HEK293 (cell line): ENCODE measurements around the gene ZNF792.

Experiments
- CTCF ChIA-PET: fragments of 350-600 bp; formaldehyde crosslinking; extraction: SDS; loops from one replicate; lab custom pipeline; 2021; ENCODE audit warnings: antibody characterized with exemption; lab: Yijun Ruan, JAX
- POLR2A ChIA-PET: fragments of 300-600 bp; formaldehyde crosslinking; extraction: SDS; loops from one replicate; lab custom pipeline; 2020; ENCODE audit warnings: antibody characterized with exemption, inconsistent platforms; lab: Yijun Ruan, JAX
- H3K27ac ChIP-seq: fragments of 200-500 bp; sonication (Bioruptor generic); 2 replicates; pipeline ENCODE4 v1.5.1; 2014; ENCODE audit warnings: low read depth, low read length, control low read depth, inconsistent platforms; ENCODE audit errors: extremely low read depth
- H3K36me3 ChIP-seq, 2 experiments: fragments of 200-500 bp in 1 of 2; sonication (Bioruptor generic) in 1 of 2; 1 replicate in 1 of 2; 2 replicates in 1 of 2; pipeline ENCODE4 v1.5.1; 2014 to 2017; ENCODE audit warnings: inconsistent platforms in 2 of 2, low read length in 2 of 2; ENCODE audit not compliant: control insufficient read depth in 2 of 2, insufficient read depth in 1 of 2
- H3K4me1 ChIP-seq: fragments of 200-500 bp; sonication (Bioruptor generic); 2 replicates; pipeline ENCODE4 v1.5.1; 2014; ENCODE audit warnings: mild to moderate bottlenecking, low read length, inconsistent platforms; ENCODE audit not compliant: control insufficient read depth, insufficient read depth
- H3K4me3 ChIP-seq: 2 replicates; pipeline ENCODE4 v1.5.1; 2011; ENCODE audit warnings: low read depth, mild to moderate bottlenecking, control low read depth, low read length, moderate library complexity
- H3K9me3 ChIP-seq: fragments of 200-500 bp; sonication (Bioruptor generic); 2 replicates; pipeline ENCODE4 v1.5.1; 2014; ENCODE audit warnings: low read depth, low read length, inconsistent platforms; ENCODE audit not compliant: control insufficient read depth, insufficient read depth
- GLIS2 ChIP-seq: fragments of 450-650 bp; formaldehyde crosslinking; IDR thresholded peaks from 2 replicates; pipeline ENCODE4 v1.5.1; 2016; ENCODE audit warnings: missing biosample characterization, missing genetic modification characterization
- KLF1 ChIP-seq: fragments of 450-650 bp; formaldehyde crosslinking; IDR thresholded peaks from 2 replicates; pipeline ENCODE4 v1.5.1; 2016; ENCODE audit warnings: missing biosample characterization, missing genetic modification characterization
- SP2 ChIP-seq: fragments of 450-650 bp; formaldehyde crosslinking; IDR thresholded peaks from 2 replicates; pipeline ENCODE4 v1.5.1; 2016; ENCODE audit warnings: missing biosample characterization, missing genetic modification characterization
- ZBTB26 ChIP-seq: fragments of 450-650 bp; formaldehyde crosslinking; optimal IDR thresholded peaks from 2 replicates; pipeline ENCODE3; 2016; ENCODE audit warnings: missing biosample characterization, mild to moderate bottlenecking, missing genetic modification characterization
- ZNF18 ChIP-seq: fragments of 450-650 bp; formaldehyde crosslinking; IDR thresholded peaks from 2 replicates; pipeline ENCODE4 v1.5.1; 2016; ENCODE audit warnings: missing biosample characterization, missing genetic modification characterization
- ZNF211 ChIP-seq: fragments of 450-650 bp; formaldehyde crosslinking; IDR thresholded peaks from 2 replicates; pipeline ENCODE4 v1.5.1; 2016; ENCODE audit warnings: low read depth, missing biosample characterization, missing genetic modification characterization
- ZNF280C ChIP-seq: fragments of 450-650 bp; formaldehyde crosslinking; IDR thresholded peaks from 2 replicates; pipeline ENCODE4 v1.5.1; 2016; ENCODE audit warnings: missing biosample characterization, missing genetic modification characterization
- ZNF366 ChIP-seq: fragments of 450-650 bp; formaldehyde crosslinking; conservative IDR thresholded peaks from 2 replicates; pipeline ENCODE4 v1.5.1; 2016; ENCODE audit warnings: missing biosample characterization, missing genetic modification characterization
- ZNF398 ChIP-seq: fragments of 450-650 bp; formaldehyde crosslinking; IDR thresholded peaks from 2 replicates; pipeline ENCODE4 v1.5.1; 2017; ENCODE audit warnings: missing biosample characterization, missing genetic modification characterization
- ZNF600 ChIP-seq: fragments of 450-650 bp; formaldehyde crosslinking; IDR thresholded peaks from 2 replicates; pipeline ENCODE4 v1.5.1; 2016; ENCODE audit warnings: missing biosample characterization, missing genetic modification characterization
- ZNF639 ChIP-seq: fragments of 450-650 bp; formaldehyde crosslinking; IDR thresholded peaks from 2 replicates; pipeline ENCODE4 v1.5.1; 2016; ENCODE audit warnings: missing biosample characterization, missing genetic modification characterization
- ZNF768 ChIP-seq: fragments of 450-650 bp; formaldehyde crosslinking; IDR thresholded peaks from 2 replicates; pipeline ENCODE4 v1.5.1; 2018; ENCODE audit warnings: missing biosample characterization, mild to moderate bottlenecking, missing genetic modification characterization

The ZNF792 gene

GRCh38 chr19:35011091-35011689 is 47.2 kb upstream of the ZNF792 start (continued):
- TF ChIP-seq ZNF398 (tag by site-specific recombination) (no peak), ZNF280C (no peak)

GRCh38 chr19:35009424-35010415 is 45.7 kb upstream of the ZNF792 start:
- Histone ChIP-seq H3K27ac (0 out of 2 replicates have a peak overlapping the region, but pooled peaks have one; percentile 24), H3K36me3 (peaks cover 80 to 99% of the 10 kb centered on the region in 2 experiments), H3K4me1 (peaks cover 3% of the 10 kb centered on the region; the same call in 1 of the 2 replicates), H3K9me3 (no peaks in the 10 kb centered on the region), H3K4me3 (no peak overlapping the region)
- ChIA-PET POLR2A (interaction anchor here (2.2 to 4.2 kb wide), 2 partner anchors 9 to 17 kb away, joined by 9 to 20 read pairs; partner anchors contain the start of gene GRAMD1A), CTCF (interaction anchor here (0.9 to 9.0 kb wide), 3 partner anchors 35 to 132 kb away, joined by 4 to 96 read pairs (median 5); no protein-coding TSS in a partner anchor)
- TF ChIP-seq ZBTB26 (tag by site-specific recombination) (peak; percentile 11), ZNF18 (tag by site-specific recombination) (peak; percentile 58; the same call in 1 of the 2 replicates), GLIS2 (0 out of 2 replicates have a peak, but pooled peaks have one; percentile 33), SP2 (tag by site-specific recombination) (0 out of 2 replicates have a peak, but pooled peaks have one; percentile 5), ZNF366 (0 out of 2 replicates have a peak, but pooled peaks have one; percentile 31), ZNF600 (no peak), ZNF639 (tag by site-specific recombination) (0 out of 2 replicates have a peak, but pooled peaks have one; percentile 44), ZNF768 (tag by site-specific recombination) (peak; percentile 93; the same call in 1 of the 2 replicates), KLF1 (tag by site-specific recombination) (peak; percentile 13; the same call in 1 of the 2 replicates), ZNF211 (tag by site-specific recombination) (no peak)
